SU-DHL-6 (cell line): ENCODE results near the gene KLRD1.

Source experiments
- H2AFZ ChIP-seq: fragments of 200-600 bp; sonication (generic); 2 replicates; pipeline ENCODE4 v1.6.1; 2014; ENCODE audit warnings: low read depth, mild to moderate bottlenecking, moderate library complexity, mixed read lengths, antibody characterized with exemption, low read length; ENCODE audit not compliant: severe bottlenecking
- H3F3A ChIP-seq: fragments of 200-600 bp; shearing (Covaris generic); 2 replicates; pipeline ENCODE4 v1.6.0; 2016; ENCODE audit warnings: antibody characterized with exemption, mild to moderate bottlenecking; ENCODE audit not compliant: insufficient read depth
- H3K27ac ChIP-seq: fragments of 200-600 bp; sonication (generic); 2 replicates; pipeline ENCODE4 v1.5.1; 2016; ENCODE audit warnings: low read depth, mild to moderate bottlenecking, low read length, moderate library complexity, mixed read lengths
- H3K27me3 ChIP-seq: fragments of 200-600 bp; sonication (generic), shearing (Covaris generic); 2 replicates; pipeline ENCODE4 v1.6.0; 2014; ENCODE audit warnings: mild to moderate bottlenecking, low read length
- H3K36me3 ChIP-seq: fragments of 200-600 bp; sonication (generic); 2 replicates; pipeline ENCODE4 v1.6.1; 2014; ENCODE audit warnings: mild to moderate bottlenecking, low read length, mixed read lengths
- H3K4me2 ChIP-seq: fragments of 300-600, 200-600 bp; shearing (Covaris generic), sonication (generic); 2 replicates; pipeline ENCODE4 v1.6.0; 2014; ENCODE audit warnings: low read length, low read depth, mild to moderate bottlenecking; ENCODE audit not compliant: poor library complexity, severe bottlenecking
- H3K4me3 ChIP-seq: fragments of 200-600 bp; sonication (generic); 2 replicates; pipeline ENCODE4 v1.5.1; 2014; ENCODE audit warnings: antibody characterized with exemption, low read length, mild to moderate bottlenecking, mixed read lengths; ENCODE audit not compliant: insufficient read depth, poor library complexity, severe bottlenecking
- H3K79me2 ChIP-seq: fragments of 200-600 bp; sonication (generic); 2 replicates; pipeline ENCODE4 v1.6.1; 2014; ENCODE audit warnings: mild to moderate bottlenecking, low read length, moderate library complexity; ENCODE audit not compliant: insufficient read depth
- H3K9ac ChIP-seq: fragments of 200-600 bp; sonication (generic); 2 replicates; pipeline ENCODE4 v1.7.0; 2014; ENCODE audit warnings: mild to moderate bottlenecking, low read length
- H3K9me2 ChIP-seq: fragments of 200-600 bp; sonication (generic); replicated peaks from 2 replicates; pipeline ENCODE4 v1.6.1; 2014; ENCODE audit warnings: low read length; ENCODE audit not compliant: insufficient read depth
- H3K9me3 ChIP-seq: fragments of 200-600 bp; sonication (generic); 2 replicates; pipeline ENCODE4 v1.6.1; 2014; ENCODE audit warnings: low read length, mixed read lengths; ENCODE audit not compliant: insufficient read depth
- H4K20me1 ChIP-seq: fragments of 200-600 bp; sonication (generic); 2 replicates; pipeline ENCODE4 v1.6.1; 2014; ENCODE audit warnings: low read depth, mild to moderate bottlenecking, antibody characterized with exemption, low read length, moderate library complexity, mixed read lengths
- CTCF ChIP-seq: fragments of 200-600 bp; sonication (generic); IDR thresholded peaks from one replicate; pipeline ENCODE4 v1.5.1; 2017; ENCODE audit warnings: antibody characterized with exemption, mild to moderate bottlenecking, low read length, moderate library complexity; ENCODE audit not compliant: insufficient read depth, poor library complexity, severe bottlenecking
- EZH2phosphoT487 ChIP-seq: fragments of 200-600 bp; sonication (generic), shearing (Covaris generic); conservative IDR thresholded peaks from 2 replicates; pipeline ENCODE4 v1.6.1; 2018; ENCODE audit warnings: mild to moderate bottlenecking, antibody characterized with exemption, low read length, moderate library complexity, mixed read lengths

Gene KLRD1

GRCh38 chr12:10272467-10272866, 35.2 kb upstream of the KLRD1 start:
- TF ChIP-seq EZH2phosphoT487 (no peak), CTCF (no peak)
- Histone ChIP-seq H3K79me2 (no peaks in the 10 kb centered on the region), H3K4me3 (no peak overlapping the region), H4K20me1 (no peaks in the 10 kb centered on the region), H3K4me2 (no peak overlapping the region), H3K9ac (no peak overlapping the region), H3K9me2 (no peaks in the 10 kb centered on the region), H3K27ac (no peak overlapping the region), H3K9me3 (no peaks in the 10 kb centered on the region), H3K36me3 (no peaks in the 10 kb centered on the region), H3K27me3 (no peaks in the 10 kb centered on the region), H2AFZ (no peak overlapping the region), H3F3A (no peaks in the 10 kb centered on the region)

GRCh38 chr12:10276774-10277173, 30.9 kb upstream of the KLRD1 start:
- Histone ChIP-seq H3K9ac (no peak overlapping the region), H3K79me2 (no peaks in the 10 kb centered on the region), H3K4me3 (no peak overlapping the region), H3F3A (no peaks in the 10 kb centered on the region), H3K4me2 (no peak overlapping the region), H3K9me2 (no peaks in the 10 kb centered on the region), H3K27ac (no peak overlapping the region), H3K36me3 (no peaks in the 10 kb centered on the region), H3K9me3 (no peaks in the 10 kb centered on the region), H4K20me1 (no peaks in the 10 kb centered on the region), H3K27me3 (no peaks in the 10 kb centered on the region), H2AFZ (no peak overlapping the region)
- TF ChIP-seq CTCF (no peak), EZH2phosphoT487 (no peak)

GRCh38 chr12:10278104-10278503, 29.6 kb upstream of the KLRD1 start:
- Histone ChIP-seq H2AFZ (no peak overlapping the region), H3K27ac (no peak overlapping the region), H3K4me3 (no peak overlapping the region), H3K9ac (no peak overlapping the region), H3K9me3 (no peaks in the 10 kb centered on the region), H3F3A (no peaks in the 10 kb centered on the region), H3K9me2 (no peaks in the 10 kb centered on the region), H3K79me2 (no peaks in the 10 kb centered on the region), H3K27me3 (no peaks in the 10 kb centered on the region), H3K36me3 (no peaks in the 10 kb centered on the region), H3K4me2 (no peak overlapping the region), H4K20me1 (no peaks in the 10 kb centered on the region)
- TF ChIP-seq EZH2phosphoT487 (no peak), CTCF (no peak)
